Activated CD8-positive, alpha-beta memory T cell treated with anti-CD3 and anti-CD28 coated beads for 48 hours (primary cell): ENCODE data around the gene BEND4.

ENCODE experiments used
- DNase-seq, 3 experiments: peaks; one replicate each; pipeline ENCODE4 v3.0.0-alpha.2; 2020; ENCODE audit warnings: low read depth in 2 of 3, low spot score in 2 of 3

BEND4 gene

DNA sequence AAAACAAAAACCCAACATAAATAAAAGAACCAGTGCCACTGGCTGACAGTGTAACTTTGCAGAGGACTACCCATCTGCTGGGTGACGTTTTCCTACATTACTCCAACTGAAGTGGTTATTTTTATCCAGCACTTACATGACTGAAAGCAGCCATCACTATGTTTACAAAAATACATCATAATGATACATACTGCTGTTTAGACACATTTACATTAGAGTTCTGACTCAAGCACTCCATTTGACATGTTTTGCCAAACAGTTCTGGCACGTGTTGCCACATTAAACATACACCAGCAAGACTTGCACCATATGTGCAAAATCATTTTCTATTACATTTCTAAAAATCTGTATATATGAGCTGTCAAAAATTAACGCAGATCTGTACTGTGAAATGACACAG is 39.6 kb downstream of the BEND4 start:
- no peak for DNase-seq

DNA sequence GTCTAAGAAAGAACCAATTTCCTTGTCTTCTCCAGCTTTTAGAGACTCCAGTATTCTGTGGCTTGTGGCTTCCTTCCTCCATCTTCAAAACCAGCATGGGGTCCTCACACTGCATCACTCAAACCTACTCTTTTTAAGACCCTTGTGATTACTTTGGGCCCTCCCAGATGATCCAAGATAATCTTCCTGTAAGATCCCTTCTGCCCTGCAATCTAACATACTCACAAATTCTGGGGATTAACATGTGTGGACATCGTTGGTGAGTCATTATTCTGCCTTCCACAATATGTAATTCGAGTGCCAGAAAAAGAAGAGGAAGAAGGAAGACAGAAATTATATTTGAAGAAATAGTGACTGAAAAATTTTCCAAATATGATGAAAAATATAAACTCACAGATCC is 47.9 kb downstream of the BEND4 start:
- no peak for DNase-seq

DNA sequence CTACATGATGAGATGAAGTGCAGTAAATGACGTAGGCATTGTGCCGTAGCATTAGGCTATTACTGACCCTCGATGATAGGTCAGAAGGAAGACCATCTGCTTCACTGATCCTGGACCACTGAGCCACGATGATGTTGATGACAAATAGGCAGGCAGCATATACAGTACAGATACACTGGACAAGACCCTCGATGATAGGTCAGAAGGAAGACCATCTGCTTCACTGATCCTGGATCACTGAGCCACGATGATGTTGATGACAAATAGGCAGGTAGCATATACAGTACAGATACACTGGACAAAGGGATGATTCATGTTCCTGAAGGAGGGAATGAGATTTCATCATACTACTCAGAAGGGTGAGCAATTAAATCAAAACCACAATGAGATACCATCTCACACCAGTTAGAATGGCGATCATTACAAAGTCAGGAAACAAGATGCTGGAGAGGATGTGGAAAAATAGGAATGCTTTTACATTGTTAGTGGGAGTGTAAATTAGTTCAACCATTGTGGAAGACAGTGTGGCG is 50.9 kb downstream of the BEND4 start:
- no peak for DNase-seq

DNA sequence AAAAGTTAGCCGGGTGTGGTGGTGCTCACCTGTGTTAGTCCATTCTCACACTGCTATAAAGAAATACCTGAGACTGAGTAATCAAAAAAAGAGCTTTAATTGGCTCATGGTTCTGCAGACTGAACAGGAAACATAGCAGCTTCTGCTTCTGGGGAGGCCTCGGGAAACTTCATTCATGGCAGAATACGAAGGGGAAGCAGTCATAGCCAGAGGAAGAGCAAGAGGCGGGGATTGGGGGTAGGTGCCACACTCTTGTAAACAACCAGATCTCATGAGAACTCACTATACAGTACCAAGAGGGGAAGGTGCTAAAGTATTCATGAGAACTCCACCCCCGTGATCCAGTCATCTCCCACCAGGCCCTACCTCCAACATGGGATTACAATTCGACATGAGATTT is 64.1 kb downstream of the BEND4 start:
- no peak for DNase-seq

DNA sequence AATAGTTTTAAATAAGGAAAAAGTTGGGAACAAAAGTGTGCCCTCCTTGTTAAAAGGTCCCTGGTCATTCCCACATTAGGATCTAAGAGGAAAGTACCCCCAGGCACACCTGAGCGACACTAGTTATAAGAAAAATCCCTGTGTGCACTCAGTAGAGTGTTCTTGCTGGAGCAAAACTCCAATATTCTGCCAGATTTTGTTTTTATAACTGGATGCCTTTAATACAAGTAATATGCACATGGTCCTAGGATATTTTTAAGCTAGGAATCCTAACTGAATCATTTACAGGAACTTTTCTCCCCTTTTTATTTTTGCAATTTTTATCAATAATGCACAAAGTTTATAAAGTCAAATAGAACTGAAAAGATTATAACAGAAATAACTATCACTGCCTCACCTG is 68.6 kb downstream of the BEND4 start:
- no peak for DNase-seq

DNA sequence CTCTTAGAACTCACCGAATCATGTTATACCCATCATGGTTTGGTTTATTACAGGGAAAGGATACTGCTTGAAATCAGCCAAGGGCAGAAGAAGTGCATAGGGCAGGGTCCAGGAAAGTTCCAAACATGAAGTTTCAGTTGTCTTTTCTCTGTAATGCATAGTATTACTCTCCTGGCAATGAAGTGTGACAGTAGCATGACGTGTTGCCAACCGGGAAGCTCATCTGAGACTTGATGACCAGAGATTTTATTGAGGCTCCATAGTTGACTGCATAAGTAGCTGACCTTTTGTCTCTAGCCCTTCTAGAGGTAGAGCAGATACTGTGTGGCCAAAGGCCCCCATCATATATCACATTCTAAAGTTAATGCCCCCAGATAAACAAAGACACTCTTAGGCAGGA is 72.1 kb downstream of the BEND4 start:
- no peak for DNase-seq

DNA sequence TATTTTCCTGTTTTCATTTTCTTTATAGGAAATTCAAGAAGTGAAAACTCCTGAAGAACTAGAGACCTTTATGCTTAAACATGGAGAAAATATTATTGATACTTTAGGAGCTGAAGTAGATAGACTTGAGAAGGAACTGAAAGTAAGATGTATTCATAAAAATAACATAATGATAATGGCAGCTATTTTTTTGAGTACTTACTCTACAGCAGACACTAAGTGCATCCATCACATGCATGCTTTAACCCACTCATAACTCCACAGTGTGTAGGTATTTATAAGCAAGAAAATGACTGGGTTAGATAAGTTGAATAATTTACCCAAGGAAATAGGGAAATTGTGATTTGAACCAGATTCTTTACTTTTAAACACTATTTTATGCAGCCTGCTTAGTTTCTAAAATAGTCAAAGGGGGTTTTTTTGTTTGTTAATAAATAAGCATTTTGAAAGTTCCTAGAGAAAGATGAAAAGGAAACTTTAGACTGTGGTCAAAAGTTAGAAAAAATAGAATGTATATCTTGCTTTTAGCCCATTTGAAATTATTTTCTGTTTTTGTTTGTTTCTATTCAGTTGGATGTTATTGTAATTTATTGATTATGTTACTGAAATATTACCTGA is 74.2 kb downstream of the BEND4 start:
- no peak for DNase-seq

DNA sequence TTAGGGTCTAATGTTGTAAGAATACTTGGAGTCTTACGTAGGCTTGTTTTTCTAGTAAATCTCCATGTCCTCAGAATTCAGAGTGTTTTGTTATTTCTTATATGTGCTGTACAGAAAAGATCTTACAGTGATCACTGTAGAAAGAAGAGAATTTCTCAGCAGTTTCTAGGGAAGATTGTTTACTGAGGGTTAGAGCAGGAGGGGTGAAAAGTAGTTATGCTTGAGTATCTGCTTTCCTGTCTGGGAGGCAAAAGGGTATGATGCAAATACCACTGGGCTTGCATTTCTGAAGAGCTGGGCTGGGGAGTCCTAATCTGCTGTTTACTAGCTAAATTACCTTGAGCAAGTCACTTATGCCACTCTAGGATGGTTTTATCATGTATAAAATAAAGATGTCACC is 78.2 kb downstream of the BEND4 start:
- no peak for DNase-seq

DNA sequence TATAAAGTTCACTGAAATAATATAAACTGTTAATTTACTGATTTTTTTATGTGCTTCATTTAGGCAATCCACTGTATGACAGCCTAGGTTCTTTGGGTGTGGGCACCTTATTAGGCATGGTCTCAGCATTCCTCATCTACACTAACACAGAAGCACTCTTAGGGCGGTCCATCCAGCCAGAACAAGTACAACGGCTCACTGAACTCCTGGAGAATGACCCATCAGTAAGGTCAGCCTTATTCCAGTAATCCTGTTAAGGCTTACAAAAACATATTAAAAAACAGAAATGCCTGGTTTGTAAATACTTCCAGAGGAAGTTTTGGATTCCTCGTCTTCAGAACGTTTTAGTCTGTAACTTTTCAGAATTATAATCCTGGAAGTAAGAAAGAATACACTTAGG is 82.0 kb downstream of the BEND4 start:
- no peak for DNase-seq

DNA sequence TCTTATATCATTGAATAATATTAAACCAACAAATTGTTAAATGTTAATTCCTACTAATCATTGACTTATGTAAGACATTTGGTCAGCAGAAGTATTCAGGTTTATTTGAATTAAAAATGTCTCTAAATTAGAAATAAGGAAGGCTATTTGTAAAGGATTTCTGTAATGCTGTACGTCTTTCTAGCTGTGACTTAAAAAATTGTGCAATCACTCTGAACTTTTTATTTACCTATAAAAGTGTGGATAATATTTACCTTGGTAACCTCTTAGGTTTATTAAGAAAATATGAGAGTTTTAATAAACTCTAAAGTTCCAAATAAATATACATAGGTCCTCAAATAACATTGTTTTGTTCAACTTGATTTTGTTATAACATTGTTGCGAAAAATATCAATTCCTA is 85.2 kb downstream of the BEND4 start:
- DNase-seq, result no peak

DNA sequence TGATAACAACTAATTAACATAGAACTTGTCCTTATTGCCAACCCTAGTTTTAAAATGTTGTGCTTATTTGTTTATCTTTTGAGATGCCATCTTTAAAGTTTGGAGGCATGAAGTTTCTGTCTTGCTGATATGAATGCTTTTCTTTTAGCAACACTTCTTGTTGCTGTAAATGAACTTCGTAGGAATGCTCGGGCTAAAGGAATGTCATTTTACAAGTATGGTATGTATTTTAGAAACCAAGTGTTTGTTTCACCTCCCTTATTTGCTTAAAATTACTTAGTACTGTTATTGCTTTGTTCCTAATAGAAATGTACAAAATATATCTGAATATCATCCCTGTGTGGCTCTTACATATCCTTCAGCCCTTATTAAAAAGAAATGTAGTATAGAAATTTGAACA is 86.1 kb downstream of the BEND4 start:
- DNase-seq, result no peak
